NCI-H1436 (cell line): ENCODE measurements around the gene ZSWIM5.
A peak's percentile ranks its signal among the peaks of the same experiment; 100 is the strongest.

ENCODE experiments used
- DNase-seq: peaks from one replicate; lab custom pipeline; 2025; lab: John Stamatoyannopoulos, UW

The ZSWIM5 gene

DNA sequence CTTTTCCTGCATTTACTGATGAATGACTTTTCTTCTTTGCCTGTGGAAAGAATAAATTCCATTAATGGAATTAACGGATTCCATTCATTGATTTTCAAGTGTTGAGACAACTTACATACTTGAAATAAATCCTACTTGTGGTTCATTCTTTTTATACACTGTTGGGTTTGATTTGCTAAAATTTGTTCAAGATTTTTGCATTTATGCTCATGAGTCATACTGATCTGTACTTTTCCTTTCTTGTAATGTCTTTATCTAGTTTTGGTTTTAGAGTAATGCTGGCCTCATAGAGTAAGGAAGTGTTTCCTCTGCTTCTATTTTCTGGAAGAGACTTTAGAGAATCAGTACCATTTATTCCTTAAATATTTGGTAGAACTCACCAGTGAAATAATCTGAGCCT, 180.0 kb downstream of the ZSWIM5 start:
- no peak for DNase-seq

- DNase-seq = no peak
Observed at GRCh38 chr1:45023663-45024062, 182.7 kb downstream of the ZSWIM5 start.

- peak; percentile 61 for DNase-seq
Observed at GRCh38 chr1:45018599-45019230, 187.7 kb downstream of the ZSWIM5 start.

- no peak for DNase-seq
Observed at GRCh38 chr1:45016767-45017166, 189.6 kb downstream of the ZSWIM5 start.

GRCh38 chr1:45016090-45016697, 190.2 kb downstream of the ZSWIM5 start:
- DNase-seq = no peak

DNA sequence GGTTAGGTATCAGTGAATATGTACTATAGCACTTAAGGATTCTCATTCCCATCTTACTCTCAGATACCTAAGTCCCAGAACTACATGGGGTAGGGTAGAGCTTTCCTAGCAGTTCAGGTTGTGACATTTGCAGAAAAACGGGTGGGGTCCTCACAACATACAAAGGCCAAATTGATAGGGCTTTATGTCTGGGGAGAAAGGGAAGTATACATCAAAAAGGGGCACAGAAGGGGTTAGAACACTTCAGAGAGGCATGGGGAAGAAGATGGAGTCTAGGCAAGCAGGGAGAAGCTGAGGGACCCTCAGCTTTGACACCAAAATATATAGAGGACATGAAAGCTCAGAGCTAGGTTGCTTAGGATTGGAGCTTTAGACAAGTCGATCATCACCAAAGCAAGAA, 190.7 kb downstream of the ZSWIM5 start:
- DNase-seq = no peak

GRCh38 chr1:45014321-45015028, 191.9 kb downstream of the ZSWIM5 start:
- DNase-seq = peak; percentile 74

- DNase-seq = no peak
Observed at GRCh38 chr1:45013551-45014209, 192.7 kb downstream of the ZSWIM5 start.

DNA sequence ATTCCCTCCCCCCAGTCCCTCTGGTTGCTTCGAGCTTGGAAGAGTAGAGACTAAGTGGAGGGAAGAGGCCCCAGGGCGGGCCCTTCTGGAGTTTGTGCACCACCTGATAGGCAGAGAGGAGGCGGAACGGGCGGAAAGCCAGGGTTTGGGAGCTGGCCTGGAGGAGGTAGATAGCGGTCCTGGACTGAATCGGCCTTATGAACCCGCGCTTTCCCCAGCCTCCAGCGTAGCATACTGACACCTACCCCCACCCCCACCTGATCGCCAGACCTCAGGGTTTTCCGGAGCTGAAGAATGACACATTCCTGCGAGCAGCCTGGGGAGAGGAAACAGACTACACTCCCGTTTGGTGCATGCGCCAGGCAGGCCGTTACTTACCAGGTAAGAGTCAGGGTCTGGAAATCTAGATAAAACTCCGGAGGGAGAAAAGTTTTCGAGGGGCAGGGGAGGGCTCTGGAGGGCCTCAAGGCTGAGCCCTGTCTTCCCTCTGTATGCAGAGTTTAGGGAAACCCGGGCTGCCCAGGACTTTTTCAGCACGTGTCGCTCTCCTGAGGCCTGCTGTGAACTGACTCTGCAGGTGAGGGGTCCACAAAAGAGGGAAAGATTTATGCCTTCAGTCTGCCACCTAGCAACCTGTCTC, 193.6 kb downstream of the ZSWIM5 start:
- peak; percentile 6 for DNase-seq

DNA sequence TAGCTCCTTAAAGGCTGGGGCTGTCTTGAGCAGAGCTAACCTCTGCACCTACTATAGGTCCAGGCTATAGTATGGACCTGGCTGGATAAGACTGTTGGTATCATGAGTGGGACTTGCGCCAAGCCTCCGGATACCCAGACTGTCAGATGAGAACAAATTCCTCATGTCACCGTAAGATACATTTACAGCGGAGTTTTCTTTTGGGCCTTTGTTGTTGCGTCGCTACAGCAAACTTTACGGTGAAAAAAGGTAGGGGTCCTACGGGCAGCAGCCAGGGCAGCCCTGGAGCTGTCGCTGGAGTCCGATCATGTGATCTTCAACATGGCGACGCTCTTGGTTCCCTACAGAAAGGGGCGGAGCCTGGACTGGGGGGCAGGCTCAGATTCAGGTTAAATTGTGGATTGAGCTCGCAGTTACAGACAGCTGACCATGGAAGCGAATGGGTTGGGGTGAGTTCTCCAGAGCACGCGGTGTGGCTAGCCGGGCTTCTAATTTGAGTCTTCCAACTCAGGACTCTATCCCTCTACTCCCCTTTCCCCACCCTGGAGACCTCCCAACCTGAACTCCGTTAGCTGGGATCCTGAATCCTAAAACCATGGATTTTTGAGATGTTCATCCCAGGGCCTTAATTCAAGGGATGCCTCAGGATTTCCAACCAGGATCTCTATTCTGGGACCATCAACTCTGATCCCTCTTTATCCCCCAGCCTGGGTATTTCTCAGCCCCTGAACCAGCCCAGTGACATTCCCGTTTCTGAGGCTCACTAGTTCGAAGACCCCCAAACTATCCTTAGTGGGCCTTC, 194.4 kb downstream of the ZSWIM5 start, which contains the start of gene UROD:
Gene UROD, plus strand, starts transcription at position 418 of the 802 bp plus-strand sequence. Its CDS starts 12 bp downstream, at position 430.
- peak; percentile 90 for DNase-seq

DNA sequence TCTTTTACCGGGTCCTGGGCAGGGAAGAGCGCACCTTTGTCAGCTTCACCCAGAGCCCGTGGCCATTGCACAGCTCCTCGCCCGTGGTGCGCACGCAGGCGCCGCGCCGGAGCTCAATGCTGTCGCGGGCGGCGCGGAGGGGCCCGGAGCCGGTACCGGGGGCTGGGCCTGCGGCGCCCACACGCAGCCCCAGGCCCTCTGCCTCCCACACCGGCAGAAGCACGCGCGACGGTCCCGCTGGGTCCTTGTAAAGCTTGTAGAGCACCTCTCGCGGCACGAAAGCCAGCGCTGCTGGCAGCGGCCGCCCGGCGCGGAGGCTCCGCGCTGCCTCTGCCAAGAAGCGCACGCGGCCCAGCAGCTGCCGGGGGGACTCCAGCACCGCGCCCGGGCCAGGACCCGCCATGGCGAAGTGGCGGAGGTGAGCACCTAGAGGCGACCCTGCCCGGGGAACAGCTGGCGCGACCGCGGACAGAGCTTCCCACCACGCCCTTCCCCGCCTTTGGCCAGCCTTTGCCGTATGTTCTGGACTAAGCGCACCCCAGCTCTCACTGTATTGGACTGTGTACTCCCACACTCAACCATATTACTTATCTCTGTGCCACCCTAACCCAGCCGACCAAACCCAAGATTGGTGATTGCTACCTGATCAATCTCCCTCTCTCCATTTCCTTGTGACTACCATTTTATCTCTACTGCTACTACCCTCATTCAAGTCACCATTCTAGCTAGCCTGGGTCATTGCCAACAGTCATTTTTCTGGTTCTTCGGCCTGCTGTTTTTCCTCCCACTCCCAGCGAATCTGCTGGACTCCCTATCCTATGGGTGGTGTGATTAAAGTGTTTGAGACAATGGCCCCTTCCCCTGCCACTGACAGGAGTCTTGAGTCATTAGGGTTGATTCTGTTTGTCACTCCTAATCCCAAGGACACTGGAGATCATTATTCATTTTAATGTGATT, 195.3 kb downstream of the ZSWIM5 start, which contains the start of gene HECTD3:
Gene HECTD3, minus strand, starts transcription at position 470 of the 957 bp plus-strand sequence. Its CDS starts 67 bp downstream, at position 403.
- peak; percentile 59 for DNase-seq

DNA sequence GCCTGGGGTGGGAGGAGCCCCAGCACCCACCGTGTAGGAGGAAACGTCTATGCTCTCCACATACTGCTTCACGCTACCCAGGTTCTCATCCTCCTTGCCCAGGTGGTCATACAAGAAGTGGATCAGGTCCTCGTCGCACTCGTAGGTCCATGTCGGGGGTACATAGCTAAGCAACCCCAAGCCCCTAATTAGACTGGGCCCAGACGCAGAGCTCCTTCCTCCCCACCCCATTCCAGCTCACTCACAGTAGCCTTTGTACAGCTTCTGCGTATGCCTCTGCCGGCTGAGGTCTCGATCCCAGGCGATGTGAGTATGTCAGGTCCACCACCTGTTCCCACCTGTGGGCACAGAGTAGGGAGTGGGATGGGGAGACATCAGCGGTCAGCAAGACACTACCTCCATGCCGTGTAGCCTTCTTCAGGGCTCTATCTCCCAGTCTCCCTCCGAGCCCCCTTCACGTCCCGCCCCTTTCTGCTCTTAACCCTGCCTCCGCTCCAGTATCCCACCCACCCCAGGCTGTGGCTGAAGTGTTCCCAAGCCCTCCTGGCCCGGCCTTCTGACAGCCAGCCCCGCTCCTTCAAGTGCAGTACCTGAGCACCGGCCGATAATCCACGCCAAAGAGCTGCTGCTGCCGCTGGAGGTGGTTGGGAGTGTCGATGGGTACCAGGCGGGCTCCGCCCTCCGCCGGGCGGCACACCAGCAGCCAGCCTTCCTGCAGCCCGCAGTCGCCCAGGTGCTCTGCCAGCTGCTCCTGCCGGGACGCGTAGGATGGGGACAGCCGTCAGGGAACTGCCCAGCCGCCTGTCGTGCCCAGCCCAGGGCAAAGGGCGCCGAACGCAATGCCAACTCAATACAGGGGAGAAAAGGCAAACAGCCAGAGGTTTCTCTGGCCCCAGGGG, 196.2 kb downstream of the ZSWIM5 start:
- DNase-seq = peak; percentile 9

DNA sequence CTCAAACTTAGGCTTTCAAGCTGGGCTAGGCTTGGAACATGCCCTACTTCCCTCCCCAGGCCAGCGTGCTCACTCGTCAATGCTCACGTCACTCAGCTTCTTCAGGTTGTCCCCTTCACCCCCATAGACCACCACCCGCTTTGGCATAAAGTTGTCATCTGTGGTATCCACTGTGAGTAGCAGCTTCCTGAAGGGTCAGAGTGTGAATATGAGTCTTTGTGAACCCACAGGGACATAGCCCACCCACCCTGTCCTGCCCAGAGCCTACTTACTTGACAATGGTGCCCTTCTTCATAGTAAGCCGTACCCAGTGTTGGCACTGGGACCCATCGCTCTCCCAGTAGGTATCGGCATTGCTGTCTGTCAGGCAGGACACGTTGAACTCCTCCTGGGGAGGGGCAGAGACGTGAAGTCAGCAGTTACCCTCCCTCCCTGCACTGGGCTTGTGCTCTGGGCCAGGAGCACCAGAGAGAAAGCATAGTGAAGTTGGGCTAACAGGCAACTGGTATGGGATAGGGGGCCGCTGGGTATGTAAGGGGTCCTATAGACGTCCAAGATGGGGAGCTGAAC, 197.0 kb downstream of the ZSWIM5 start:
- DNase-seq = no peak

GRCh38 chr1:45008516-45008915, 197.9 kb downstream of the ZSWIM5 start:
- no peak for DNase-seq

GRCh38 chr1:45008076-45008475, 198.3 kb downstream of the ZSWIM5 start:
- DNase-seq = no peak

DNA sequence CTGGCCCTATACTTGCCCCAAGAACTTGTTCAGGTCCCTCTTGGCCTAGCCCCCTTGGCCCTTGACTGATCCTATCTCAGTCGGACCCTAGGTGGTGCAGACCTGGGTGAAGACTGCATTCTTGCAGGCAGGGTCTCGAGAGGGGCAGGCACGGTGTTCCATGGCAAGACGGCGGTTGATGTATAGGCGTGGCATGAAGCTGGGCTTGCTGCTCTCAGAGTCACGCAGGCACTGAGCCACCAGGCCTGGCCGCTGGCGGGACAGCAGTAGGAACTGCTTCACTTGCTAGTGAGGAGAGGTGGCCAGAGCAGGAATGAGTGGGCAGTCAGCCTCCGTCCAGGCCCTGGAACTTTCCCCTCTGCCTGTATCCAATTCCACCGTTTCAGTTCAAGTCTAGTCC, 199.1 kb downstream of the ZSWIM5 start:
- DNase-seq = no peak

DNA sequence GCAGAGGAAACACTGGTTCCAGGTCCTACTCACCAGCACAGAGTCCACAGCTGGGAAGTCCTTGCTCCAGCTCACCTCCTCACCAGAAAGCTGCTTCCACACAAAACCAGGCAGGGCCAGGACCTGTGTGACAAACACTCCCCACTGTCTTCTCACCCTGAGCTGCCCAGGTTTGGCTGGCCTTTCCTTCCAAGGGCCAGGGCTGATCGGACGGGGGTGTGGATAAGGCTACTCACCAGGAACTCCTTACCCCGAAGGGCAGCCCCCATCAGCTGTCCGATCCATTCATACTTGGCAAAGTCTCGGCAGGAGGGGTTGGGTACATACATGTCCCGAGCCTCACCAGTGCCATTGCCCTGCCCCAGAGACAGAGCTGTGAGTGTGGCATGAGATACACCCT, 200.6 kb downstream of the ZSWIM5 start:
- DNase-seq = no peak

DNA sequence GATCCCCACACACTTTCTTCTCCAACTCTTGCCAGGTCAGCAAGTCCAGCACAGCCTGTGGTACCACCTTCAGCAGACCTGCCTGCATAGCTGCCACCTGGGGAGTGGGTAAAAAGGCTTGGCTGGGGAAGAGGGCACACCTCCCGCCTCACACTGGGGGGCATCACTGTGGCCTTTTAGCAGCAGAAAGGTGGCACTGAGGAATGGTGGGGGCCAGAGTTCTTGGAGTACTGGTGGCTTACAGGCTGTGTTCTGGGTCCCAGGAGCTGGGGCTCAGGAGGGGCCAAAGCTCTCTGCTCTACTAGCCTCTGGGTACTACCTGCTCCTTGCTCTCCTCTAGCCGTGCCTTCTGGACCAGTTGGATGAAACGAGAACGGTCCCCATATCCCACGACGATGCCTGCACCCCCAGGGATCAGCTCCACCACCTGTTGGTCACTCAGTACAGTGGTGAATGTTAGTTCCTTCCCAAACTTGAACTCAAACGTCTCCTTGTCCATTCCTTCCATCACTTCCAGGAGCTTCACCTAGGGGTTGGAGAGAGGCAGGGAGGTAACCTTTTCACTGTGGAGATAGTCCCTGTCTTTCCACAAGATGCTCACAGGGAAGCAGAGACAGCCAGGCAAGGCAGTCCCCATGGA, 202.0 kb downstream of the ZSWIM5 start:
- DNase-seq = no peak
